GM11168 (cell line): ENCODE measurements around the gene CD22.
"Not testable (repeated sequence)": the region's sequence is repeated elsewhere in the genome, so short reads cannot be mapped to it uniquely, and the experiment has no call there.

ENCODE experiments used
- in situ Hi-C: fragments of 300-500 bp; cut with MboI; formaldehyde crosslinking; loops from one replicate; pipeline ENCODE4 v1.12.0; 2022; ENCODE audit warnings: low sequenced_read_pairs; ENCODE audit not compliant: unreplicated experiment

CD22 gene

GRCh38 chr19:35328851-35329285 is at the start of gene CD22:
Gene CD22, plus strand, starts transcription at chr19:35329187. Its CDS starts 2,854 bp downstream, at chr19:35332041.
- in situ Hi-C loops = no loop called here

- in situ Hi-C loops = no loop called here
Observed at GRCh38 chr19:35279374-35279773, 49.6 kb upstream of the CD22 start.

- in situ Hi-C loops = no loop called here
Observed at GRCh38 chr19:35279985-35280821, 48.8 kb upstream of the CD22 start.

GRCh38 chr19:35281303-35281702 is 47.7 kb upstream of the CD22 start:
- in situ Hi-C loops = no loop called here

GRCh38 chr19:35284153-35285094 is 44.6 kb upstream of the CD22 start:
- in situ Hi-C loops = no loop called here

- in situ Hi-C loops = no loop called here
Observed at GRCh38 chr19:35285095-35285449, 43.9 kb upstream of the CD22 start.

GRCh38 chr19:35285465-35285864 is 43.5 kb upstream of the CD22 start:
- in situ Hi-C loops = not testable (repeated sequence)

GRCh38 chr19:35286101-35286500 is 42.9 kb upstream of the CD22 start:
- in situ Hi-C loops = not testable (repeated sequence)

GRCh38 chr19:35287713-35288112 is 41.3 kb upstream of the CD22 start:
- in situ Hi-C loops = no loop called here

GRCh38 chr19:35288331-35288730 is 40.7 kb upstream of the CD22 start:
- in situ Hi-C loops = no loop called here

GRCh38 chr19:35288906-35289305 is 40.1 kb upstream of the CD22 start:
- in situ Hi-C loops = no loop called here

- in situ Hi-C loops = no loop called here
Observed at GRCh38 chr19:35290381-35291127, 38.4 kb upstream of the CD22 start.

GRCh38 chr19:35291259-35291658 is 37.7 kb upstream of the CD22 start:
- in situ Hi-C loops = no loop called here

GRCh38 chr19:35291916-35292315 is 37.1 kb upstream of the CD22 start, which contains the start of gene MAG:
Gene MAG, plus strand, starts transcription at chr19:35292161. Its CDS starts 3,248 bp downstream, at chr19:35295409.
- in situ Hi-C loops = no loop called here

GRCh38 chr19:35292421-35293362 is 36.3 kb upstream of the CD22 start:
- in situ Hi-C loops = no loop called here

GRCh38 chr19:35293363-35293739 is 35.6 kb upstream of the CD22 start:
- in situ Hi-C loops = no loop called here

GRCh38 chr19:35293808-35294207 is 35.2 kb upstream of the CD22 start:
- in situ Hi-C loops = no loop called here

- in situ Hi-C loops = no loop called here
Observed at GRCh38 chr19:35294328-35294727, 34.7 kb upstream of the CD22 start.
